HEK293T (cell line): ENCODE results near the gene NMNAT2.
"Not testable (repeated sequence)": the region's sequence is repeated elsewhere in the genome, so short reads cannot be mapped to it uniquely, and the experiment has no call there.

Experiments
- CTCF ChIA-PET: fragments of 350-600 bp; formaldehyde crosslinking; extraction: SDS; loops from one replicate; lab custom pipeline; 2021; ENCODE audit warnings: antibody characterized with exemption, inconsistent platforms; lab: Yijun Ruan, JAX
- POLR2A ChIA-PET: fragments of 350-600 bp; formaldehyde crosslinking; extraction: SDS; loops from one replicate; lab custom pipeline; 2020; ENCODE audit warnings: antibody characterized with exemption, inconsistent platforms; lab: Yijun Ruan, JAX
- DNase-seq: peaks from one replicate; pipeline ENCODE4 v3.0.0; 2012; ENCODE audit warnings: mixed read lengths; ENCODE audit errors: extremely low spot score
- ARNT ChIP-seq: fragments of 450-650 bp; IDR thresholded peaks from 2 replicates; pipeline ENCODE4 v1.6.1; 2017; ENCODE audit warnings: mild to moderate bottlenecking
- BHLHE40 ChIP-seq: fragments of 450-650 bp; IDR thresholded peaks from 2 replicates; pipeline ENCODE4 v1.6.1; 2016; ENCODE audit warnings: mild to moderate bottlenecking, moderate library complexity, borderline replicate concordance
- CTBP1 ChIP-seq: fragments of 450-650 bp; IDR thresholded peaks from 2 replicates; pipeline ENCODE4 v1.6.1; 2016; ENCODE audit warnings: borderline replicate concordance
- ELF4 ChIP-seq: fragments of 450-650 bp; IDR thresholded peaks from 2 replicates; pipeline ENCODE4 v1.6.1; 2017; ENCODE audit warnings: antibody characterized with exemption
- FOXA1 ChIP-seq: fragments of 450-650 bp; IDR thresholded peaks from 2 replicates; pipeline ENCODE4 v1.6.1; 2016; ENCODE audit warnings: mild to moderate bottlenecking
- FOXK2 ChIP-seq: fragments of 450-650 bp; IDR thresholded peaks from 2 replicates; pipeline ENCODE4 v1.6.1; 2016; ENCODE audit warnings: mild to moderate bottlenecking
- FOXM1 ChIP-seq: fragments of 450-650 bp; IDR thresholded peaks from 2 replicates; pipeline ENCODE4 v1.6.1; 2017; ENCODE audit warnings: mild to moderate bottlenecking, borderline replicate concordance
- HDGF ChIP-seq: fragments of 450-650 bp; IDR thresholded peaks from 2 replicates; pipeline ENCODE4 v1.6.1; 2017; ENCODE audit warnings: antibody characterized with exemption, borderline replicate concordance
- L3MBTL2 ChIP-seq: fragments of 450-650 bp; conservative IDR thresholded peaks from 2 replicates; pipeline ENCODE4 v1.6.1; 2016; ENCODE audit warnings: mild to moderate bottlenecking
- LEF1 ChIP-seq: fragments of 450-650 bp; IDR thresholded peaks from 2 replicates; pipeline ENCODE4 v1.6.1; 2017; ENCODE audit warnings: mild to moderate bottlenecking, borderline replicate concordance
- NFRKB ChIP-seq: fragments of 450-650 bp; IDR thresholded peaks from 2 replicates; pipeline ENCODE4 v1.6.1; 2016; ENCODE audit warnings: mild to moderate bottlenecking, moderate library complexity
- PKNOX1 ChIP-seq: fragments of 450-650 bp; IDR thresholded peaks from 2 replicates; pipeline ENCODE4 v1.6.1; 2016
- SP1 ChIP-seq: fragments of 450-650 bp; IDR thresholded peaks from 2 replicates; pipeline ENCODE4 v1.6.1; 2017
- SUZ12 ChIP-seq: fragments of 450-650 bp; IDR thresholded peaks from 2 replicates; pipeline ENCODE4 v1.6.1; 2016; ENCODE audit warnings: mild to moderate bottlenecking
- TARDBP ChIP-seq: fragments of 450-650 bp; IDR thresholded peaks from 2 replicates; pipeline ENCODE4 v1.6.1; 2016
- ZNF384 ChIP-seq: fragments of 450-650 bp; IDR thresholded peaks from 2 replicates; pipeline ENCODE4 v1.6.1; 2016

NMNAT2 gene

GRCh38 chr1:183432548-183432875, 14.3 kb upstream of the NMNAT2 start:
- TF ChIP-seq ARNT (no peak), L3MBTL2 (no peak), SP1 (no peak), HDGF (no peak), ZNF384 (no peak), SUZ12 (no peak), CTBP1 (no peak), PKNOX1 (no peak), FOXK2 (no peak), TARDBP (no peak), FOXM1 (no peak), NFRKB (no peak), LEF1 (no peak), ELF4 (no peak), BHLHE40 (no peak), FOXA1 (no peak)
- CTCF ChIA-PET: interaction anchor here (0.6 kb wide), 1 partner anchor 49 kb away, joined by 3 read pairs; no protein-coding TSS in a partner anchor
- DNase-seq: no peak
- POLR2A ChIA-PET: no interaction called here

- TF ChIP-seq BHLHE40 (no peak), TARDBP (no peak), FOXA1 (no peak), NFRKB (no peak), LEF1 (no peak)
- DNase-seq: no peak
- ChIA-PET POLR2A (no interaction called here), CTCF (interaction anchor here (0.6 kb wide), 1 partner anchor 206 kb away, joined by 4 read pairs; no protein-coding TSS in a partner anchor)
These were observed 13.8 kb upstream of the NMNAT2 start for GRCh38 chr1:183431840-183432547.

GRCh38 chr1:183427591-183427990, 9.4 kb upstream of the NMNAT2 start:
- CTCF ChIA-PET, DNase-seq, POLR2A ChIA-PET: not testable (repeated sequence)

DNA sequence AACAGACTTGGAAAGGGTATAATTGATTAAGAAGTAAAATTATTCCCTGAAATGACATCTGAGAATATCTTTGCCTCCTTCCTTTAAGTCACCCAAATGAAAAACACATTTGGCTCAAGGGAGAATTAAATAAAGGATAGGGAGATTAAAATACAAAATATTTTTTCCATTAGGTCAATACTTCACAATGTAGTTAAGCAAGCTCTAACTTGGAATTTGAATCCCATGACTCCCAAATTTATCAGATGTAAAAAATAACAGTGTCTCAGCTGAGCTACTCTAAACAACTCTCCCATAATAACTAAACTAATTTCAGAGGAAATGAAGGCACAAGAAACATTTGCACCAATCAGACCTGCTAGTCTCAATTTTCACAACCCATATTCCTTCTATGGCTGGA, 6.5 kb upstream of the NMNAT2 start:
- no peak for DNase-seq
- TF ChIP-seq TARDBP (no peak), FOXK2 (no peak), SUZ12 (no peak), PKNOX1 (no peak), FOXM1 (no peak), BHLHE40 (no peak), LEF1 (no peak), SP1 (no peak), L3MBTL2 (no peak), CTBP1 (no peak), ZNF384 (no peak), FOXA1 (no peak), ARNT (no peak), ELF4 (no peak), NFRKB (no peak), HDGF (no peak)
- ChIA-PET POLR2A (no interaction called here), CTCF (interaction anchor here (0.6 kb wide), 1 partner anchor 199 kb away, joined by 3 read pairs; no protein-coding TSS in a partner anchor)

DNA sequence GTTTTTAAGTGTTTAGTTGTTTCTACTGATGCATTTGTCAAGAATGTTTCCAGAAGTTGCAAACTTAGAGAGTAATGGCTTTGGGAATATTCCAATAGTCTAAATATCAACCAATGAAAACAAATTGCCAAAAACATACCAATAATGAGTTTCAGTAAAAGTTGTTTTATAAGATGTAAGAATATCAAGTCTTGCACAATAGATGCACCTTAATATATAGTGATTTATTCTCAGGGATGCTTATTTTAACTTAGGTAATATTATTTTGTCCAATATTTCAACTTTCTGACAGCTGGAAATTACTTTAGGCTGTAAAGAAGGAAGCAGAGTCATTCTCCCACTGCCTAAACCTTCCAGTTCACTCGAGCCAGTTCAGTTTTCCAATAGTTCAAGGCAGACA, 5.4 kb upstream of the NMNAT2 start:
- TF ChIP-seq FOXM1: no peak
- TF ChIP-seq FOXA1: no peak
- DNase-seq: no peak
- POLR2A ChIA-PET: no interaction called here
- CTCF ChIA-PET: no interaction called here

GRCh38 chr1:183419399-183419798, 1.2 kb upstream of the NMNAT2 start:
- CTCF ChIA-PET: no interaction called here
- no peak for TF ChIP-seq PKNOX1
- POLR2A ChIA-PET: no interaction called here
- DNase-seq: no peak

GRCh38 chr1:183418696-183419095, 516 bp upstream of the NMNAT2 start:
- no peak for TF ChIP-seq TARDBP
- TF ChIP-seq SUZ12: no peak
- no peak for TF ChIP-seq ELF4
- TF ChIP-seq FOXK2: no peak
- TF ChIP-seq HDGF: no peak
- no peak for TF ChIP-seq BHLHE40
- no peak for TF ChIP-seq FOXA1
- no peak for TF ChIP-seq NFRKB
- no peak for TF ChIP-seq CTBP1
- TF ChIP-seq L3MBTL2: no peak
- TF ChIP-seq ARNT: no peak
- no peak for TF ChIP-seq SP1
- no peak for TF ChIP-seq ZNF384
- no peak for TF ChIP-seq LEF1
- TF ChIP-seq FOXM1: no peak
- no peak for TF ChIP-seq PKNOX1
- CTCF ChIA-PET: no interaction called here
- POLR2A ChIA-PET: no interaction called here
- DNase-seq: no peak
